Astrocyte of the spinal cord (primary cell): ENCODE measurements around the gene ESAM.

Experiments
- DNase-seq: peaks from one replicate; pipeline ENCODE4 v3.0.0; 2011; ENCODE audit warnings: low read depth, low spot score
- H3K4me3 ChIP-seq: 2 replicates; pipeline ENCODE4 v1.5.1; 2011; ENCODE audit warnings: low read depth, mild to moderate bottlenecking, low read length, moderate library complexity
- CTCF ChIP-seq: IDR thresholded peaks from 2 replicates; pipeline ENCODE4 v1.5.1; 2012; ENCODE audit warnings: low read depth, mild to moderate bottlenecking, low read length, inconsistent platforms
- in situ Hi-C: cut with HindIII; loops from 2 replicates; pipeline ENCODE4 v1.10.0; 2017; ENCODE audit warnings: low sequenced_read_pairs

ESAM gene

GRCh38 chr11:124753624-124754023 is 8.5 kb downstream of the ESAM start:
- H3K4me3 ChIP-seq: no peak overlapping the region
- no peak for DNase-seq
- in situ Hi-C loops: no loop called here
- no peak for TF ChIP-seq CTCF

- no peak for DNase-seq
- no peak for TF ChIP-seq CTCF
- in situ Hi-C loops: no loop called here
- H3K4me3 ChIP-seq: no peak overlapping the region
Measured at GRCh38 chr11:124753205-124753604, 8.9 kb downstream of the ESAM start.

- no peak for TF ChIP-seq CTCF
- no peak overlapping the region for H3K4me3 ChIP-seq
- DNase-seq: no peak
- in situ Hi-C loops: no loop called here
Measured at GRCh38 chr11:124752471-124753102, 9.5 kb downstream of the ESAM start.

- TF ChIP-seq CTCF: no peak
- no peak for DNase-seq
- in situ Hi-C loops: no loop called here
- H3K4me3 ChIP-seq: no peak within 1 kb of the TSS
Measured at GRCh38 chr11:124751741-124752470, 10.2 kb downstream of the ESAM start, which contains the start of gene VSIG2. Gene VSIG2, minus strand, starts transcription at chr11:124752255. Its CDS starts 118 bp downstream, at chr11:124752137.

GRCh38 chr11:124751391-124751740 is 10.7 kb downstream of the ESAM start:
- no peak overlapping the region for H3K4me3 ChIP-seq
- in situ Hi-C loops: no loop called here
- no peak for TF ChIP-seq CTCF
- no peak for DNase-seq

- no peak for DNase-seq
- in situ Hi-C loops: no loop called here
- no peak overlapping the region for H3K4me3 ChIP-seq
- no peak for TF ChIP-seq CTCF
Measured at GRCh38 chr11:124749912-124750311, 12.2 kb downstream of the ESAM start.
